Activated naive CD8-positive, alpha-beta T cell treated with anti-CD3 and anti-CD28 coated beads, Interleukin-2, amount 10 ng/mL, durations not matched to agents 7 days and 5 days (primary cell): ENCODE data around the gene HNRNPLL. TPM values are rescaled to one million over a fixed set of nuclear protein-coding genes. Genes with fewer than 3 reads are reported as not detected.
A peak's percentile ranks its signal among the peaks of the same experiment; 100 is the strongest.
"Not testable (repeated sequence)": the region's sequence is repeated elsewhere in the genome, so short reads cannot be mapped to it uniquely, and the experiment has no call there.

Experiments used
- ATAC-seq: fragments of 150-1000 bp; cut with Tn5 transposase; one replicate; pipeline ENCODE4 v1.10.0; 2021; ENCODE audit warnings: low read depth, moderate library complexity
- POLR2A ChIA-PET: fragments of 350-600 bp; sonication (Branson Sonifier 250); formaldehyde crosslinking; loops from one replicate; lab custom pipeline; 2021; ENCODE audit warnings: antibody characterized with exemption; lab: Charles Lee
- DNase-seq: peaks from one replicate; pipeline ENCODE4 v3.0.0; 2021
- H3K27ac Mint-ChIP-seq: one replicate; pipeline ENCODE4 v1.8.0; 2022; ENCODE audit warnings: mild to moderate bottlenecking, mixed read lengths
- H3K27me3 Mint-ChIP-seq: one replicate; pipeline ENCODE4 v1.8.0; 2022; ENCODE audit warnings: mild to moderate bottlenecking, moderate library complexity, mixed read lengths
- H3K36me3 Mint-ChIP-seq: one replicate; pipeline ENCODE4 v1.8.0; 2021; ENCODE audit warnings: mild to moderate bottlenecking, mixed read lengths
- H3K4me1 Mint-ChIP-seq: one replicate; pipeline ENCODE4 v1.8.0; 2021; ENCODE audit warnings: mixed read lengths
- H3K4me3 Mint-ChIP-seq: one replicate; pipeline ENCODE4 v1.8.0; 2022; ENCODE audit warnings: mild to moderate bottlenecking, moderate library complexity, mixed read lengths
- H3K9me3 Mint-ChIP-seq: one replicate; pipeline ENCODE4 v1.8.0; 2021; ENCODE audit warnings: mixed read lengths
- total RNA-seq, 2 experiments: library from RNA; stranded (reverse); gene quantifications; one replicate each; pipeline ENCODE4 v1.2.3, GENCODE V29; 2021

Gene HNRNPLL
- total RNA-seq, 2 experiments from 2014 or later, result 50.5 to 63.0 TPM

GRCh38 chr2:38610851-38611801 is 8.4 kb upstream of the HNRNPLL start:
- H3K4me1 Mint-ChIP-seq, result peaks cover 28% of the 10 kb centered on the region
- H3K27me3 Mint-ChIP-seq, result no peaks in the 10 kb centered on the region
- no peak for DNase-seq
- H3K4me3 Mint-ChIP-seq, result no peak overlapping the region
- H3K27ac Mint-ChIP-seq, result no peak overlapping the region
- no peaks in the 10 kb centered on the region for H3K9me3 Mint-ChIP-seq
- H3K36me3 Mint-ChIP-seq, result no peaks in the 10 kb centered on the region
- ATAC-seq, result peak; percentile 26
- POLR2A ChIA-PET, result interaction anchor here (0.5 to 1.3 kb wide), 3 partner anchors 30 to 331 kb away, joined by 3 to 4 read pairs (median 4); partner anchors contain the start of gene SRSF7

- Mint-ChIP-seq H3K27ac (peak overlapping the region; percentile 19), H3K4me1 (peaks cover 30% of the 10 kb centered on the region)
- ATAC-seq, POLR2A ChIA-PET, H3K36me3 Mint-ChIP-seq, DNase-seq, H3K4me3 Mint-ChIP-seq, H3K9me3 Mint-ChIP-seq, H3K27me3 Mint-ChIP-seq: not testable (repeated sequence)
Observed at GRCh38 chr2:38609246-38609645, 6.5 kb upstream of the HNRNPLL start.

GRCh38 chr2:38608755-38609154 is 6.0 kb upstream of the HNRNPLL start:
- no peak for DNase-seq
- POLR2A ChIA-PET, result no interaction called here
- Mint-ChIP-seq H3K4me3 (no peak overlapping the region), H3K9me3 (no peaks in the 10 kb centered on the region), H3K36me3 (no peaks in the 10 kb centered on the region), H3K27me3 (no peaks in the 10 kb centered on the region), H3K4me1 (peaks cover 33% of the 10 kb centered on the region), H3K27ac (peak overlapping the region; percentile 19)
- no peak for ATAC-seq

- Mint-ChIP-seq H3K9me3 (no peaks in the 10 kb centered on the region), H3K4me3 (no peak overlapping the region), H3K27me3 (no peaks in the 10 kb centered on the region), H3K4me1 (peaks cover 31% of the 10 kb centered on the region), H3K36me3 (no peaks in the 10 kb centered on the region), H3K27ac (no peak overlapping the region)
- DNase-seq (no peak), ATAC-seq (no peak)
- POLR2A ChIA-PET, result interaction anchor here (0.6 to 4.7 kb wide), 5 partner anchors 11 to 146 kb away, joined by 3 to 57 read pairs (median 3); partner anchors contain the start of genes GALM and SRSF7
Observed at GRCh38 chr2:38605298-38605830, 2.6 kb upstream of the HNRNPLL start.

- H3K9me3 Mint-ChIP-seq, result no peaks in the 10 kb centered on the region
- peaks cover 34% of the 10 kb centered on the region for H3K4me1 Mint-ChIP-seq
- peak; percentile 85 for DNase-seq
- H3K36me3 Mint-ChIP-seq, result peaks cover 3% of the 10 kb centered on the region
- peak overlapping the region; percentile 94 for H3K4me3 Mint-ChIP-seq
- POLR2A ChIA-PET, result interaction anchor here (0.6 to 4.7 kb wide), 12 partner anchors 9 to 148 kb away, joined by 3 to 57 read pairs (median 4); partner anchors contain the start of genes GALM and SRSF7
- H3K27ac Mint-ChIP-seq, result peak overlapping the region; percentile 90
- H3K27me3 Mint-ChIP-seq, result no peaks in the 10 kb centered on the region
- peak; percentile 73 for ATAC-seq
Observed at GRCh38 chr2:38603402-38604290, 918 bp upstream of the HNRNPLL start.

- peak overlapping the region; percentile 85 for H3K4me3 Mint-ChIP-seq
- H3K36me3 Mint-ChIP-seq, result peaks cover 7% of the 10 kb centered on the region
- ATAC-seq, result peak; percentile 4
- H3K4me1 Mint-ChIP-seq, result peaks cover 35% of the 10 kb centered on the region
- H3K9me3 Mint-ChIP-seq, result no peaks in the 10 kb centered on the region
- DNase-seq, result peak; percentile 69
- H3K27me3 Mint-ChIP-seq, result no peaks in the 10 kb centered on the region
- peak overlapping the region; percentile 71 for H3K27ac Mint-ChIP-seq
- POLR2A ChIA-PET, result interaction anchor here (0.6 to 4.7 kb wide), 16 partner anchors 11 to 149 kb away, joined by 3 to 57 read pairs (median 3); partner anchors contain the start of genes GALM and SRSF7
Observed at GRCh38 chr2:38602136-38602731, 494 bp downstream of the HNRNPLL start.

GRCh38 chr2:38601463-38602135 is 1.1 kb downstream of the HNRNPLL start:
- DNase-seq, result no peak
- ATAC-seq, result no peak
- POLR2A ChIA-PET, result interaction anchor here (0.6 to 4.7 kb wide), 12 partner anchors 11 to 149 kb away, joined by 3 to 57 read pairs (median 3); partner anchors contain the start of genes GALM and SRSF7
- Mint-ChIP-seq H3K9me3 (no peaks in the 10 kb centered on the region), H3K27me3 (no peaks in the 10 kb centered on the region), H3K27ac (peak overlapping the region; percentile 71), H3K4me3 (peak overlapping the region; percentile 85), H3K4me1 (peaks cover 38% of the 10 kb centered on the region), H3K36me3 (peaks cover 8% of the 10 kb centered on the region)

GRCh38 chr2:38600921-38601455 is 1.7 kb downstream of the HNRNPLL start:
- POLR2A ChIA-PET, result interaction anchor here (0.9 to 4.7 kb wide), 6 partner anchors 25 to 150 kb away, joined by 3 to 57 read pairs (median 3); partner anchors contain the start of genes GALM and SRSF7
- DNase-seq, result no peak
- Mint-ChIP-seq H3K36me3 (peaks cover 10% of the 10 kb centered on the region), H3K4me1 (peaks cover 41% of the 10 kb centered on the region), H3K9me3 (no peaks in the 10 kb centered on the region), H3K27ac (peak overlapping the region; percentile 71), H3K27me3 (no peaks in the 10 kb centered on the region), H3K4me3 (peak overlapping the region; percentile 85)
- no peak for ATAC-seq

GRCh38 chr2:38600242-38600891 is 2.4 kb downstream of the HNRNPLL start:
- H3K36me3 Mint-ChIP-seq, result peaks cover 11% of the 10 kb centered on the region

GRCh38 chr2:38599706-38600105 is 3.0 kb downstream of the HNRNPLL start:
- ATAC-seq (no peak), DNase-seq (no peak)
- Mint-ChIP-seq H3K36me3 (peaks cover 11% of the 10 kb centered on the region), H3K4me1 (peaks cover 45% of the 10 kb centered on the region), H3K4me3 (peak overlapping the region; percentile 25), H3K27ac (no peak overlapping the region), H3K27me3 (no peaks in the 10 kb centered on the region), H3K9me3 (no peaks in the 10 kb centered on the region)
- POLR2A ChIA-PET, result interaction anchor here (1.5 kb wide), 1 partner anchor 152 kb away, joined by 13 read pairs; the partner anchor contains the start of gene SRSF7

More at GRCh38 chr2:38600242-38600891, 2.4 kb downstream of the HNRNPLL start:
- Mint-ChIP-seq H3K27ac (peak overlapping the region; percentile 32), H3K4me1 (peaks cover 42% of the 10 kb centered on the region), H3K9me3 (no peaks in the 10 kb centered on the region), H3K4me3 (peak overlapping the region; percentile 85), H3K27me3 (no peaks in the 10 kb centered on the region)
- DNase-seq (no peak), ATAC-seq (no peak)
- POLR2A ChIA-PET, result interaction anchor here (0.6 to 2.8 kb wide), 3 partner anchors 64 to 151 kb away, joined by 3 to 38 read pairs (median 3); partner anchors contain the start of gene SRSF7

GRCh38 chr2:38598991-38599295 is 3.8 kb downstream of the HNRNPLL start:
- ATAC-seq (no peak), DNase-seq (no peak)
- Mint-ChIP-seq H3K36me3 (peaks cover 11% of the 10 kb centered on the region), H3K9me3 (no peaks in the 10 kb centered on the region), H3K4me3 (peak overlapping the region; percentile 19), H3K27ac (no peak overlapping the region), H3K27me3 (no peaks in the 10 kb centered on the region), H3K4me1 (peaks cover 42% of the 10 kb centered on the region)
- POLR2A ChIA-PET, result interaction anchor here (1.3 to 1.5 kb wide), 2 partner anchors 68 to 152 kb away, joined by 4 to 13 read pairs; partner anchors contain the start of gene SRSF7
